Measurements from ENCODE around the gene EEF1AKMT4.

EEF1AKMT4 gene

DNA sequence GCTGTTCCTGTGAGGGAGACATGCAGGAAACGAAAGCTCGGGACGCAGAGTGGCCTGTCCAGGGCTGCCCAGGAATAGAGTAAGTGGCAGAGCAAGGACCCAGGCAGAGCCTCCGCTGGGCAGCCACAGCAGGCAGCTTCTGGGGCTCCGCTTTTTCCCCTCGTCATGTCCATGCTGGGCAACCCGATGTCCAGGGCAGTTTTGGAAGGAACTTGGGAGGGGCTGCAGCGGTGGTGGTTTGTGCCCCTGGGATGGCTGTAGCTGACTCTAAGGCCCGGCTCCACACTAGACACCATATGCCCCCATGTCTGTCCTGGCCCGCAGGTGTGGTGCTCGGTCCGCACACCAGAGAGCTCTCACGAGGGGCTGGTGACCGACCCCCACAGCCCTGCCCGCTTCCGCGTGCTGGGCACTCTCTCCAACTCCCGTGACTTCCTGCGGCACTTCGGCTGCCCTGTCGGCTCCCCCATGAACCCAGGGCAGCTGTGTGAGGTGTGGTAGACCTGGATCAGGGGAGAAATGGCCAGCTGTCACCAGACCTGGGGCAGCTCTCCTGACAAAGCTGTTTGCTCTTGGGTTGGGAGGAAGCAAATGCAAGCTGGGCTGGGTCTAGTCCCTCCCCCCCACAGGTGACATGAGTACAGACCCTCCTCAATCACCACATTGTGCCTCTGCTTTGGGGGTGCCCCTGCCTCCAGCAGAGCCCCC, 42.4 kb downstream of the EEF1AKMT4 start:
- TF ChIP-seq, protein P1, sequence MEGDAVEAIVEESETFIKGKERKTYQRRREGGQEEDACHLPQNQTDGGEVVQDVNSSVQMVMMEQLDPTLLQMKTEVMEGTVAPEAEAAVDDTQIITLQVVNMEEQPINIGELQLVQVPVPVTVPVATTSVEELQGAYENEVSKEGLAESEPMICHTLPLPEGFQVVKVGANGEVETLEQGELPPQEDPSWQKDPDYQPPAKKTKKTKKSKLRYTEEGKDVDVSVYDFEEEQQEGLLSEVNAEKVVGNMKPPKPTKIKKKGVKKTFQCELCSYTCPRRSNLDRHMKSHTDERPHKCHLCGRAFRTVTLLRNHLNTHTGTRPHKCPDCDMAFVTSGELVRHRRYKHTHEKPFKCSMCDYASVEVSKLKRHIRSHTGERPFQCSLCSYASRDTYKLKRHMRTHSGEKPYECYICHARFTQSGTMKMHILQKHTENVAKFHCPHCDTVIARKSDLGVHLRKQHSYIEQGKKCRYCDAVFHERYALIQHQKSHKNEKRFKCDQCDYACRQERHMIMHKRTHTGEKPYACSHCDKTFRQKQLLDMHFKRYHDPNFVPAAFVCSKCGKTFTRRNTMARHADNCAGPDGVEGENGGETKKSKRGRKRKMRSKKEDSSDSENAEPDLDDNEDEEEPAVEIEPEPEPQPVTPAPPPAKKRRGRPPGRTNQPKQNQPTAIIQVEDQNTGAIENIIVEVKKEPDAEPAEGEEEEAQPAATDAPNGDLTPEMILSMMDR (IDR thresholded peaks at IDR 0.05; ENCODE audit: low read depth, low read length): no peak
- Histone ChIP-seq H3K9me3 (ENCODE audit: severe bottlenecking) (no peaks in the 10 kb centered on the region), H3K4me3 (ENCODE audit: low read depth, low read length) (no peak overlapping the region), H3K36me3 (no peaks in the 10 kb centered on the region), H3K27ac (no peak overlapping the region), H3K27me3 (ENCODE audit: insufficient read depth, low read depth, severe bottlenecking) (no peaks in the 10 kb centered on the region)
- no peak for DNase-seq

- Histone ChIP-seq H3K27ac (no peak overlapping the region), H3K4me3 (ENCODE audit: low read depth, low read length) (no peak overlapping the region), H3K27me3 (ENCODE audit: insufficient read depth, low read depth, severe bottlenecking) (no peaks in the 10 kb centered on the region), H3K36me3 (peaks cover 9% of the 10 kb centered on the region), H3K9me3 (ENCODE audit: severe bottlenecking) (no peaks in the 10 kb centered on the region)
- TF ChIP-seq, protein P1 (IDR thresholded peaks at IDR 0.05; ENCODE audit: low read depth, low read length): no peak
- DNase-seq: no peak
These were observed 46.3 kb downstream of the EEF1AKMT4 start for GRCh38 chr3:184295771-184296170.

DNA sequence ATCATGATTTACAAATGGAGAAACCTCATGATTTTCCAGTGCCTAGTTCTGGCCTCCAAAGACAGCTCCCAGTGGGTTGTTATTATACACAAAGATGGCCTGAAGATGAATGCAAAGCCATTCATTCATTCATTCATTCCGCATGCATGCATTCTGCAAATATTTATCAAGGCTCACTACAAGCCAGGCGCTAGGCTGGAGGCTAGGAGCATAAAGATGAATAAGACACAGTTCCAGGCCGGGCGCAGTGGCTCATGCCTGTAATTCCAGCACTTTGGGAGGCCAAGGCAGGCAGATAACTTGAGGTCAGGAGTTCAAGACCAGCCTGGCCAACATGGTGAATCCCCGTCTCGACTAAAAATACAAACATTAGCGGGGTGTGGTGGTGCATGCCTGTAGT, 47.1 kb downstream of the EEF1AKMT4 start:
- no peak for DNase-seq
- no peaks in the 10 kb centered on the region for H3K27me3 ChIP-seq (ENCODE audit: insufficient read depth, low read depth, severe bottlenecking)
- no peak overlapping the region for H3K4me3 ChIP-seq (ENCODE audit: low read depth, low read length)
- H3K36me3 ChIP-seq: peaks cover 17% of the 10 kb centered on the region
- no peaks in the 10 kb centered on the region for H3K9me3 ChIP-seq (ENCODE audit: severe bottlenecking)
- TF ChIP-seq, protein P1 (IDR thresholded peaks at IDR 0.05; ENCODE audit: low read depth, low read length): no peak
- no peak overlapping the region for H3K27ac ChIP-seq

- Histone ChIP-seq H3K9me3 (ENCODE audit: severe bottlenecking) (no peaks in the 10 kb centered on the region), H3K27ac (peak within 1 kb of the TSS; percentile 72), H3K4me3 (ENCODE audit: low read depth, low read length) (peak within 1 kb of the TSS; percentile 64), H3K36me3 (peaks cover 40% of the 10 kb centered on the region), H3K27me3 (ENCODE audit: insufficient read depth, low read depth, severe bottlenecking) (no peaks in the 10 kb centered on the region)
- DNase-seq: peak; percentile 97
- TF ChIP-seq, protein P1 (IDR thresholded peaks at IDR 0.05; ENCODE audit: low read depth, low read length): no peak
These were observed 49.5 kb downstream of the EEF1AKMT4 start, which contains the start of gene PSMD2 for GRCh38 chr3:184298759-184299487. Gene PSMD2 (plus strand): TSS chr3:184299241. CDS start chr3:184299267, 26 bp downstream.

- no peak for DNase-seq
- no peaks in the 10 kb centered on the region for H3K9me3 ChIP-seq (ENCODE audit: severe bottlenecking)
- TF ChIP-seq, protein P1 (IDR thresholded peaks at IDR 0.05; ENCODE audit: low read depth, low read length): no peak
- no peaks in the 10 kb centered on the region for H3K27me3 ChIP-seq (ENCODE audit: insufficient read depth, low read depth, severe bottlenecking)
- H3K36me3 ChIP-seq: peaks cover 48% of the 10 kb centered on the region
- peak overlapping the region; percentile 72 for H3K27ac ChIP-seq
- H3K4me3 ChIP-seq (ENCODE audit: low read depth, low read length): peak overlapping the region; percentile 64
These were observed 50.3 kb downstream of the EEF1AKMT4 start for GRCh38 chr3:184299488-184300377.

All from WERI-Rb-1 (cell line).